PC-3 (cell line): ENCODE data around the gene TIMM17B. TPM values are rescaled to one million over a fixed set of nuclear protein-coding genes. Genes with fewer than 3 reads are reported as not detected.
"Not testable (repeated sequence)": the region's sequence is repeated elsewhere in the genome, so short reads cannot be mapped to it uniquely, and the experiment has no call there.

Experiments used
- ATAC-seq: fragments of 200-7000 bp; cut with Tn5 transposase; 2 replicates; pipeline ENCODE4 v1.9.1; 2020; ENCODE audit warnings: mild to moderate bottlenecking, moderate library complexity
- BruUV-seq: library from RNA; stranded (reverse); fragments of 400-500 nt; replicated peaks from 2 replicates; lab custom pipeline; 2021; lab: Mats Ljungman, UMichigan
- CTCF ChIA-PET: fragments of 300-600 bp; sonication (Branson Sonifier 250); formaldehyde crosslinking; loops from one replicate; lab custom pipeline; 2022; ENCODE audit warnings: antibody characterized with exemption; lab: Charles Lee
- POLR2A ChIA-PET: fragments of 300-600 bp; sonication (Branson Sonifier 250); formaldehyde crosslinking; loops from one replicate; lab custom pipeline; 2022; ENCODE audit warnings: antibody characterized with exemption; ENCODE audit not compliant: unreplicated experiment; lab: Charles Lee
- DNase-seq: peaks from one replicate; pipeline ENCODE4 v3.0.0-alpha.2; 2015
- H2AFZ ChIP-seq: fragments of 300-600 bp; sonication (generic); 2 replicates; pipeline ENCODE4 v1.6.0; 2016; ENCODE audit warnings: antibody characterized with exemption, low read length
- H3F3A ChIP-seq: fragments of 300-600 bp; sonication (generic); one replicate; pipeline ENCODE4 v1.6.0; 2017; ENCODE audit warnings: antibody characterized with exemption, low read length, control low read depth, mild to moderate bottlenecking; ENCODE audit not compliant: unreplicated experiment
- H3K27ac ChIP-seq: fragments of 300-600 bp; sonication (generic); 2 replicates; pipeline ENCODE4 v1.5.1; 2016; ENCODE audit warnings: mild to moderate bottlenecking, low read length
- H3K27me3 ChIP-seq: fragments of 300-600 bp; sonication (generic); 2 replicates; pipeline ENCODE4 v1.6.1; 2016; ENCODE audit warnings: low read length, mixed read lengths
- H3K36me3 ChIP-seq: fragments of 300-600 bp; sonication (generic); 2 replicates; pipeline ENCODE4 v1.6.1; 2016; ENCODE audit warnings: low read depth, mixed run types, low read length, mixed read lengths
- H3K4me1 ChIP-seq: fragments of 300-600 bp; sonication (generic); 2 replicates; pipeline ENCODE4 v1.5.1; 2016; ENCODE audit warnings: low read length; ENCODE audit not compliant: insufficient read depth
- H3K4me2 ChIP-seq: fragments of 300-600 bp; sonication (generic); 2 replicates; pipeline ENCODE4 v1.6.0; 2016; ENCODE audit warnings: low read length
- H3K4me3 ChIP-seq: fragments of 300-600 bp; sonication (generic); 2 replicates; pipeline ENCODE4 v1.5.1; 2016; ENCODE audit warnings: mild to moderate bottlenecking, low read length, mixed read lengths
- H3K79me2 ChIP-seq: fragments of 300-600 bp; sonication (generic); 2 replicates; pipeline ENCODE4 v1.6.1; 2017; ENCODE audit warnings: low read length, mixed read lengths
- H3K9ac ChIP-seq: fragments of 300-600 bp; sonication (generic); 2 replicates; pipeline ENCODE4 v1.6.0; 2016; ENCODE audit warnings: mild to moderate bottlenecking, low read length
- H3K9me2 ChIP-seq: fragments of 300-600 bp; sonication (generic); replicated peaks from 2 replicates; pipeline ENCODE4 v1.6.1; 2016; ENCODE audit warnings: mixed run types, low read length, mixed read lengths
- H3K9me3 ChIP-seq: fragments of 300-600 bp; sonication (generic); 2 replicates; pipeline ENCODE4 v1.6.1; 2016; ENCODE audit warnings: low read length, mixed read lengths
- H4K20me1 ChIP-seq: fragments of 300-600 bp; sonication (generic); 2 replicates; pipeline ENCODE4 v1.6.1; 2016; ENCODE audit warnings: low read length, mixed read lengths
- EZH2 ChIP-seq: fragments of 300-600 bp; sonication (generic); IDR thresholded peaks from one replicate; pipeline ENCODE4 v1.6.1; 2017; ENCODE audit warnings: antibody characterized with exemption, mild to moderate bottlenecking, low read length; ENCODE audit not compliant: unreplicated experiment
- EZH2phosphoT487 ChIP-seq: fragments of 300-600 bp; sonication (generic); IDR thresholded peaks from 2 replicates; pipeline ENCODE4 v1.6.1; 2018; ENCODE audit warnings: mild to moderate bottlenecking, antibody characterized with exemption, low read length, borderline replicate concordance
- intact Hi-C: fragments of 100-400 bp; cut with micrococcal nuclease; formaldehyde crosslinking; loops from 2 replicates; pipeline ENCODE4 v1.9.0; 2023
- total RNA-seq: library from RNA; depleted of rRNA; stranded (reverse); fragments of >200 nt; gene quantifications from 2 replicates; pipeline ENCODE4 v1.2.3, GENCODE V29; 2014
- TF ChIP-seq, protein P1 (sequence below): fragments of 300-600 bp; sonication (generic); conservative IDR thresholded peaks from 2 replicates; pipeline ENCODE4 v1.5.1; 2017; ENCODE audit warnings: antibody characterized with exemption, low read depth, mild to moderate bottlenecking, low read length

TIMM17B gene
- total RNA-seq, 1 experiment from 2014 or later, result 101 TPM

DNA sequence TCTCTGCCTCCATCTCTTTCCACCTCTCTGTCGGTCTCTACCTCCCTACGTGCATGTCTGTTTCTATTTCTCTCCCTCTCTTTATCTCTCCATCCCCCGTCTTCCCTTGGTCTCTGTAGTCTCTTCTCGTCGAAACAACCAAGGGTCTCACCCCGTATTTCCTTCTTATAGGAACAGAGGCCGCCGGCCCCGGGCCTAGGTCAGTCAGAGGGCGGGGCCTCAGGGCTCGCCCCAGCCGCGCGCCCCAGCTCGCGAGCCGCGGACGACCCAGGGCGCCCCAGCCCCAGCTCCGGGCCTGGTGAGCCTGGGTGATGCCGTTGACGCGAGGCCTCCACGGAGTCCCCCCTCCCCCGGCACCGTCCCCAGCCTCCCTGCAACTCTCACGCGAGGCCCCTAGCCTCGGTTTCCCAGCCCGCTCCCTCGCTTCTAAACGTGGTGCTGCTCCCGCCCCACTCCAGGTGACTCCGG is 6.6 kb downstream of the TIMM17B start:
- Histone ChIP-seq H3K4me3 (peak overlapping the region; percentile 64), H2AFZ (peak overlapping the region; percentile 86), H3K27me3 (no peaks in the 10 kb centered on the region), H3K4me1 (peaks cover 9% of the 10 kb centered on the region; the same call in 1 of the 2 replicates), H3F3A (no peaks in the 10 kb centered on the region), H4K20me1 (no peaks in the 10 kb centered on the region), H3K9ac (peak overlapping the region; percentile 61), H3K9me2 (no peaks in the 10 kb centered on the region), H3K36me3 (no peaks in the 10 kb centered on the region; the same call in 1 of the 2 replicates), H3K79me2 (peaks cover 13% of the 10 kb centered on the region), H3K27ac (no peak overlapping the region), H3K4me2 (peak overlapping the region; percentile 96), H3K9me3 (no peaks in the 10 kb centered on the region)
- TF ChIP-seq EZH2phosphoT487 (no peak), EZH2 (no peak)
- TF ChIP-seq, protein P1, sequence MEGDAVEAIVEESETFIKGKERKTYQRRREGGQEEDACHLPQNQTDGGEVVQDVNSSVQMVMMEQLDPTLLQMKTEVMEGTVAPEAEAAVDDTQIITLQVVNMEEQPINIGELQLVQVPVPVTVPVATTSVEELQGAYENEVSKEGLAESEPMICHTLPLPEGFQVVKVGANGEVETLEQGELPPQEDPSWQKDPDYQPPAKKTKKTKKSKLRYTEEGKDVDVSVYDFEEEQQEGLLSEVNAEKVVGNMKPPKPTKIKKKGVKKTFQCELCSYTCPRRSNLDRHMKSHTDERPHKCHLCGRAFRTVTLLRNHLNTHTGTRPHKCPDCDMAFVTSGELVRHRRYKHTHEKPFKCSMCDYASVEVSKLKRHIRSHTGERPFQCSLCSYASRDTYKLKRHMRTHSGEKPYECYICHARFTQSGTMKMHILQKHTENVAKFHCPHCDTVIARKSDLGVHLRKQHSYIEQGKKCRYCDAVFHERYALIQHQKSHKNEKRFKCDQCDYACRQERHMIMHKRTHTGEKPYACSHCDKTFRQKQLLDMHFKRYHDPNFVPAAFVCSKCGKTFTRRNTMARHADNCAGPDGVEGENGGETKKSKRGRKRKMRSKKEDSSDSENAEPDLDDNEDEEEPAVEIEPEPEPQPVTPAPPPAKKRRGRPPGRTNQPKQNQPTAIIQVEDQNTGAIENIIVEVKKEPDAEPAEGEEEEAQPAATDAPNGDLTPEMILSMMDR, result no peak
- no TSS peak for BruUV-seq
- ChIA-PET POLR2A (no interaction called here), CTCF (interaction anchor here (0.6 to 0.7 kb wide), 2 partner anchors 152 to 215 kb away, joined by 4 to 5 read pairs; partner anchors contain the start of gene TFE3)
- no peak for DNase-seq
- ATAC-seq, result peak; percentile 37
- intact Hi-C loops, result loop anchor here (2.0 kb wide), 3 partner anchors 22 to 88 kb away; partner anchors contain the start of gene HDAC6

- Histone ChIP-seq H3K4me1 (peaks cover 9% of the 10 kb centered on the region; the same call in 1 of the 2 replicates), H3K27me3 (no peaks in the 10 kb centered on the region), H3F3A (no peaks in the 10 kb centered on the region), H3K36me3 (no peaks in the 10 kb centered on the region; the same call in 1 of the 2 replicates), H4K20me1 (no peaks in the 10 kb centered on the region), H3K9me2 (no peaks in the 10 kb centered on the region), H3K27ac (no peak overlapping the region), H3K9ac (peak overlapping the region; percentile 61; the same call in 1 of the 2 replicates), H3K4me2 (peak overlapping the region; percentile 96), H3K79me2 (peaks cover 7% of the 10 kb centered on the region), H2AFZ (peak overlapping the region; percentile 86), H3K4me3 (peak overlapping the region; percentile 64), H3K9me3 (no peaks in the 10 kb centered on the region)
- DNase-seq, result peak; percentile 12
- BruUV-seq, result TSS peak; percentile 25
- CTCF ChIA-PET, result no interaction called here
- intact Hi-C loops, result loop anchor here (2.0 kb wide), 3 partner anchors 22 to 88 kb away; partner anchors contain the start of gene HDAC6
- TF ChIP-seq EZH2phosphoT487, result no peak
- TF ChIP-seq EZH2, result no peak
- TF ChIP-seq, protein P1, result no peak
- no peak for ATAC-seq
- POLR2A ChIA-PET, result no interaction called here
These were observed 7.2 kb downstream of the TIMM17B start for GRCh38 chrX:48890296-48890925.

GRCh38 chrX:48886586-48886985 is 11.0 kb downstream of the TIMM17B start:
- H3K4me2 ChIP-seq, H2AFZ ChIP-seq, H3K9ac ChIP-seq, H3F3A ChIP-seq, H3K9me3 ChIP-seq, H3K27me3 ChIP-seq, DNase-seq, CTCF ChIA-PET, H3K36me3 ChIP-seq, BruUV-seq, H3K4me1 ChIP-seq, H3K79me2 ChIP-seq, H3K9me2 ChIP-seq, H3K4me3 ChIP-seq, intact Hi-C loops, ATAC-seq, H4K20me1 ChIP-seq, H3K27ac ChIP-seq: not testable (repeated sequence)
- POLR2A ChIA-PET, result interaction anchor here (0.6 kb wide), 1 partner anchor 304 kb away, joined by 11 read pairs; no protein-coding TSS in a partner anchor
